ENCODE measurements around the gene SCFD2.

- TF ChIP-seq TAF1 (IDR thresholded peaks at IDR 0.05; ENCODE audit: borderline replicate concordance, insufficient read depth, low read length) = no peak
- TF ChIP-seq POLR2AphosphoS5 (IDR thresholded peaks at IDR 0.05; ENCODE audit: low read depth, low read length) = no peak
- TF ChIP-seq REST (IDR thresholded peaks at IDR 0.05; ENCODE audit: insufficient read depth in 1 of 2, low read depth in 2 of 2, low read length in 2 of 2) = no peak
- TF ChIP-seq SIN3A (IDR thresholded peaks at IDR 0.05; ENCODE audit: borderline replicate concordance, insufficient read depth, low read length) = no peak
These were observed 428.0 kb downstream of the SCFD2 start for GRCh38 chr4:52937829-52938228.

All from PFSK-1 (cell line).